Chondrocyte (in vitro differentiated cells): ENCODE measurements around the gene PPDPF. TPM values are rescaled to one million over a fixed set of nuclear protein-coding genes. Genes with fewer than 3 reads are reported as not detected.
A peak's percentile ranks its signal among the peaks of the same experiment; 100 is the strongest.

Experiments used
- DNase-seq: peaks from one replicate; pipeline ENCODE4 v3.0.0; 2021; ENCODE audit warnings: mixed read lengths, low spot score
- H3K27ac Mint-ChIP-seq: one replicate; pipeline ENCODE4 v1.8.0; 2021; ENCODE audit warnings: mild to moderate bottlenecking, moderate library complexity, mixed read lengths; ENCODE audit not compliant: unreplicated experiment
- H3K27me3 Mint-ChIP-seq: 2 replicates; pipeline ENCODE4 v1.8.0; 2021; ENCODE audit warnings: low read depth, mixed read lengths
- H3K36me3 Mint-ChIP-seq: 2 replicates; pipeline ENCODE4 v1.8.0; 2021; ENCODE audit warnings: low read depth, mixed read lengths
- H3K4me1 Mint-ChIP-seq: 2 replicates; pipeline ENCODE4 v1.8.0; 2021; ENCODE audit warnings: low read depth, mild to moderate bottlenecking, mixed read lengths
- H3K4me3 Mint-ChIP-seq: one replicate; pipeline ENCODE4 v1.8.0; 2021; ENCODE audit warnings: mild to moderate bottlenecking, moderate library complexity, mixed read lengths; ENCODE audit not compliant: unreplicated experiment
- H3K9me3 Mint-ChIP-seq: 2 replicates; pipeline ENCODE4 v1.8.0; 2021; ENCODE audit warnings: low read depth, mixed read lengths
- CTCF ChIP-seq: fragments of 200-600 bp; sonication (generic); IDR thresholded peaks from 2 replicates; pipeline ENCODE4 v1.5.0; 2021; ENCODE audit warnings: antibody characterized with exemption, mild to moderate bottlenecking, moderate library complexity
- total RNA-seq: library from RNA; stranded (reverse); gene quantifications from 3 replicates; pipeline ENCODE4 v1.2.1, GENCODE V29; 2021

The PPDPF gene
- total RNA-seq, 1 donor from 2014 or later = 261 TPM

GRCh38 chr20:63491078-63491477 is 29.5 kb upstream of the PPDPF start:
- DNase-seq = peak; percentile 66
- no peak for TF ChIP-seq CTCF
- H3K36me3 Mint-ChIP-seq = no peaks in the 10 kb centered on the region
- H3K27ac Mint-ChIP-seq = no peak overlapping the region
- no peaks in the 10 kb centered on the region for H3K4me1 Mint-ChIP-seq
- H3K9me3 Mint-ChIP-seq = peaks cover 7% of the 10 kb centered on the region
- peaks cover 6% of the 10 kb centered on the region for H3K27me3 Mint-ChIP-seq
- no peak overlapping the region for H3K4me3 Mint-ChIP-seq

- H3K4me1 Mint-ChIP-seq = no peaks in the 10 kb centered on the region
- no peak for DNase-seq
- H3K27me3 Mint-ChIP-seq = peaks cover 6% of the 10 kb centered on the region
- no peak for TF ChIP-seq CTCF
- peaks cover 5% of the 10 kb centered on the region for H3K9me3 Mint-ChIP-seq
- H3K4me3 Mint-ChIP-seq = no peak overlapping the region
- no peaks in the 10 kb centered on the region for H3K36me3 Mint-ChIP-seq
- H3K27ac Mint-ChIP-seq = no peak overlapping the region
Observed at GRCh38 chr20:63491635-63492230, 28.8 kb upstream of the PPDPF start.

GRCh38 chr20:63492518-63492917 is 28.0 kb upstream of the PPDPF start:
- peaks cover 4% of the 10 kb centered on the region for H3K27me3 Mint-ChIP-seq
- DNase-seq = no peak
- H3K9me3 Mint-ChIP-seq = peaks cover 5% of the 10 kb centered on the region
- no peak for TF ChIP-seq CTCF
- H3K36me3 Mint-ChIP-seq = no peaks in the 10 kb centered on the region
- no peak overlapping the region for H3K4me3 Mint-ChIP-seq
- no peak overlapping the region for H3K27ac Mint-ChIP-seq
- no peaks in the 10 kb centered on the region for H3K4me1 Mint-ChIP-seq

GRCh38 chr20:63492982-63493381 is 27.6 kb upstream of the PPDPF start:
- TF ChIP-seq CTCF = no peak
- Mint-ChIP-seq H3K36me3 (no peaks in the 10 kb centered on the region), H3K9me3 (peaks cover 5% of the 10 kb centered on the region), H3K27me3 (peaks cover 4% of the 10 kb centered on the region), H3K4me3 (no peak overlapping the region), H3K4me1 (no peaks in the 10 kb centered on the region), H3K27ac (no peak overlapping the region)
- peak; percentile 59 for DNase-seq

- Mint-ChIP-seq H3K4me3 (no peak overlapping the region), H3K9me3 (peaks cover 5% of the 10 kb centered on the region), H3K27ac (no peak overlapping the region), H3K4me1 (no peaks in the 10 kb centered on the region), H3K27me3 (peaks cover 4% of the 10 kb centered on the region), H3K36me3 (no peaks in the 10 kb centered on the region)
- peak; percentile 83 for DNase-seq
- TF ChIP-seq CTCF = no peak
Observed at GRCh38 chr20:63493563-63494020, 27.0 kb upstream of the PPDPF start.
